GM12878 (cell line): Measurements from ENCODE around the gene ADAM11. TPM values are rescaled to one million over a fixed set of nuclear protein-coding genes. Genes with fewer than 3 reads are reported as not detected.

Experiments
- ATAC-seq: fragments of 200-7000 bp; cut with Tn5 transposase; 3 replicates; pipeline ENCODE4 v1.9.1; 2020; ENCODE audit warnings: mild to moderate bottlenecking, moderate library complexity
- BruUV-seq: library from RNA; stranded (reverse); fragments of 400-500 nt; replicated peaks from 2 replicates; lab custom pipeline; 2021; lab: Mats Ljungman, UMichigan
- CTCF ChIA-PET: fragments of 300-600 bp; sonication (Branson Sonifier 250); formaldehyde crosslinking; extraction: SDS; loops from one replicate; lab custom pipeline; 2021; ENCODE audit warnings: inconsistent platforms; lab: Yijun Ruan, JAX
- POLR2A ChIA-PET: fragments of 350-600 bp; formaldehyde crosslinking; extraction: SDS; loops from one replicate; lab custom pipeline; 2021; ENCODE audit warnings: inconsistent platforms; lab: Charles Lee
- RAD21 ChIA-PET: fragments of 300-600 bp; sonication (Branson Sonifier 250); formaldehyde crosslinking; loops from one replicate; lab custom pipeline; 2023; ENCODE audit warnings: antibody characterized with exemption; ENCODE audit not compliant: unreplicated experiment; lab: Charles Lee
- SMC1A ChIA-PET: fragments of 300-600 bp; sonication (Branson Sonifier 250); formaldehyde crosslinking; loops from one replicate; lab custom pipeline; 2023; ENCODE audit not compliant: unreplicated experiment, uncharacterized antibody; lab: Charles Lee
- DNase-seq: peaks from one replicate; pipeline ENCODE4 v3.0.0-alpha.2; 2011; ENCODE audit warnings: low read depth, low spot score
- FAIRE-seq: peaks from 3 replicates; lab custom pipeline; 2011; peaks lifted over from hg19 to GRCh38; lab: Jason Lieb, UNC
- H2AFZ ChIP-seq: 2 replicates; pipeline ENCODE4 v1.6.0; 2011; ENCODE audit warnings: low read depth, low read length, control low read depth; ENCODE audit not compliant: control insufficient read depth
- H3K27ac ChIP-seq: 2 replicates; pipeline ENCODE4 v1.5.1; 2011; ENCODE audit warnings: control low read depth; ENCODE audit not compliant: control insufficient read depth, insufficient read depth
- H3K27me3 ChIP-seq, 2 experiments: replicated peaks in 1 of 2; 2 replicates each; pipeline versions ENCODE4 v1.6.0 to v1.6.1; 2011; ENCODE audit warnings: low read length in 1 of 2; ENCODE audit not compliant: control insufficient read depth in 2 of 2, insufficient read depth in 2 of 2
- H3K36me3 ChIP-seq, 2 experiments: 2 replicates each; pipeline ENCODE4 v1.5.1; 2011; ENCODE audit warnings: low read length in 1 of 2; ENCODE audit not compliant: control insufficient read depth in 2 of 2, insufficient read depth in 2 of 2
- H3K4me1 ChIP-seq: 2 replicates; pipeline ENCODE4 v1.6.1; 2011; ENCODE audit warnings: mild to moderate bottlenecking, low read length, moderate library complexity, mixed read lengths; ENCODE audit not compliant: control insufficient read depth, insufficient read depth
- H3K4me2 ChIP-seq: 2 replicates; pipeline ENCODE4 v1.6.0; 2011; ENCODE audit warnings: control low read depth; ENCODE audit not compliant: control insufficient read depth, insufficient read depth
- H3K4me3 ChIP-seq: fragments of 200-600 bp; sonication (generic); 2 replicates; pipeline ENCODE4 v1.5.1; 2016
- H3K79me2 ChIP-seq: 2 replicates; pipeline ENCODE4 v1.6.0; 2011; ENCODE audit warnings: low read length; ENCODE audit not compliant: control insufficient read depth, insufficient read depth
- H3K9ac ChIP-seq: 2 replicates; pipeline ENCODE4 v1.8.0; 2011; ENCODE audit warnings: low read length, control low read depth, mixed read lengths; ENCODE audit not compliant: control insufficient read depth, insufficient read depth
- H3K9me3 ChIP-seq: replicated peaks from 3 replicates; pipeline ENCODE4 v1.5.1; 2011; ENCODE audit warnings: mild to moderate bottlenecking, low read length; ENCODE audit not compliant: control insufficient read depth, insufficient read depth
- H4K20me1 ChIP-seq: 2 replicates; pipeline ENCODE4 v1.6.0; 2011; ENCODE audit not compliant: control insufficient read depth, insufficient read depth
- ATF7 ChIP-seq: fragments of 450-650 bp; IDR thresholded peaks from 2 replicates; pipeline ENCODE4 v1.6.1; 2016; ENCODE audit warnings: low read depth, mild to moderate bottlenecking
- BCL11A ChIP-seq: IDR thresholded peaks from 2 replicates; pipeline ENCODE4 v1.6.1; 2011; ENCODE audit warnings: low read depth, low read length
- CHD2 ChIP-seq: IDR thresholded peaks from 2 replicates; pipeline ENCODE4 v1.6.1; 2011; ENCODE audit warnings: low read depth, low read length, improper control_type of control experiment, borderline replicate concordance
- ETV6 ChIP-seq, 2 experiments: fragments of 450-650 bp in 1 of 2; IDR thresholded peaks in 1 of 2; conservative IDR thresholded peaks in 1 of 2; 2 replicates each; pipeline ENCODE4 v1.6.1; 2014; ENCODE audit warnings: antibody characterized with exemption in 1 of 2, borderline replicate concordance in 1 of 2, low read depth in 1 of 2, mild to moderate bottlenecking in 1 of 2, moderate library complexity in 1 of 2
- FOS ChIP-seq: IDR thresholded peaks from 3 replicates; pipeline ENCODE4 v1.6.1; 2011; ENCODE audit warnings: borderline replicate concordance; ENCODE audit not compliant: insufficient read length; ENCODE audit errors: extremely low read depth
- HDAC2 ChIP-seq: fragments of 200-600 bp; sonication (generic); IDR thresholded peaks from 2 replicates; pipeline ENCODE4 v1.6.1; 2017
- MTA3 ChIP-seq: IDR thresholded peaks from 2 replicates; pipeline ENCODE4 v1.6.1; 2012; ENCODE audit warnings: low read length, inconsistent platforms, borderline replicate concordance
- NR2C1 ChIP-seq: fragments of 450-650 bp; IDR thresholded peaks from 2 replicates; pipeline ENCODE4 v1.6.1; 2017; ENCODE audit warnings: antibody characterized with exemption, mild to moderate bottlenecking, moderate library complexity
- NR2C2 ChIP-seq: IDR thresholded peaks from 2 replicates; pipeline ENCODE4 v1.6.1; 2011; ENCODE audit warnings: borderline replicate concordance, low read depth; ENCODE audit not compliant: control insufficient read depth, insufficient read length
- NR2F1 ChIP-seq: fragments of 450-650 bp; conservative IDR thresholded peaks from 2 replicates; pipeline ENCODE4 v1.6.1; 2017; ENCODE audit warnings: mild to moderate bottlenecking
- PML ChIP-seq: IDR thresholded peaks from 2 replicates; pipeline ENCODE4 v1.6.1; 2012; ENCODE audit warnings: low read length, inconsistent platforms
- POU2F2 ChIP-seq: IDR thresholded peaks from 3 replicates; pipeline ENCODE4 v1.6.1; 2011; ENCODE audit warnings: low read depth, mild to moderate bottlenecking, low read length, borderline replicate concordance
- RCOR1 ChIP-seq: conservative IDR thresholded peaks from 2 replicates; pipeline ENCODE4 v1.6.1; 2012; ENCODE audit warnings: low read depth, low read length, improper control_type of control experiment
- SPI1 ChIP-seq: IDR thresholded peaks from 2 replicates; pipeline ENCODE4 v1.6.1; 2011; ENCODE audit warnings: low read depth, mild to moderate bottlenecking, low read length, moderate library complexity, borderline replicate concordance; ENCODE audit not compliant: insufficient read depth
- SUPT20H ChIP-seq: IDR thresholded peaks from 2 replicates; pipeline ENCODE4 v1.6.1; 2011; ENCODE audit warnings: low read depth, mild to moderate bottlenecking, low read length, moderate library complexity, borderline replicate concordance; ENCODE audit not compliant: control insufficient read depth
- TCF3 ChIP-seq: IDR thresholded peaks from 2 replicates; pipeline ENCODE4 v1.6.1; 2012; ENCODE audit warnings: low read depth, mild to moderate bottlenecking, low read length, borderline replicate concordance; ENCODE audit not compliant: insufficient read depth
- TCF7 ChIP-seq: IDR thresholded peaks from 2 replicates; pipeline ENCODE4 v1.6.1; 2014; ENCODE audit warnings: antibody characterized with exemption, borderline replicate concordance
- WGBS: methylation state at CpG from one replicate; pipeline ENCODE4 v1.1.6; 2016; ENCODE audit warnings: low lambda C conversion rate; ENCODE audit not compliant: insufficient replicate concordance, insufficient coverage; ENCODE audit errors: missing lambda C conversion rate; 5-methylcytosine and 5-hydroxymethylcytosine counted together
- in situ Hi-C: fragments of 300-500 bp; cut with MboI; formaldehyde crosslinking; loops from 9 replicates; pipeline ENCODE4 v1.14.3; 2018; ENCODE audit warnings: mixed read lengths
- intact Hi-C: fragments of 100-400 bp; cut with micrococcal nuclease; formaldehyde crosslinking; loops from one replicate; pipeline ENCODE4 v1.14.2; 2022; ENCODE audit not compliant: unreplicated experiment
- polyA plus RNA-seq, 11 experiments: library from polyadenylated mRNA; depleted of rRNA in 4 of 11; unstranded in 6 of 11; stranded (reverse) in 5 of 11; fragments of >200 nt; fragmentation: Nextera tagmentation in 4 of 11; fragmentation: Illumina TruSeq in 1 of 11; extraction: Ambion mirVana in 4 of 11; extraction: Trizol in 1 of 11; gene quantifications; 1 replicate in 1 of 11; 2 replicates in 10 of 11; pipeline versions ENCODE4 v1.2.1 to v1.2.3, GENCODE V29; 2011 to 2016; ENCODE audit warnings: inconsistent platforms in 2 of 11, missing spikeins in 2 of 11, low read depth in 1 of 11
- total RNA-seq, 4 experiments: library from RNA; depleted of rRNA in 3 of 4; stranded (reverse); fragments of >200 nt in 3 of 4; fragmentation: Illumina TruSeq in 1 of 4; extraction: Trizol in 1 of 4; gene quantifications; 2 replicates each; pipeline versions ENCODE4 v1.2.1 to v1.2.3, GENCODE V29; 2013 to 2021
- TF ChIP-seq, protein P1 (sequence below): fragments of 450-650 bp; IDR thresholded peaks from 2 replicates; pipeline ENCODE4 v1.6.1; 2016; ENCODE audit warnings: mild to moderate bottlenecking

The ADAM11 gene
- total and polyA plus RNA-seq, 10 of the 15 experiments (the other 5 are each of a cell fraction or from before 2014, with no cell fraction given), result 0.03 to 0.37 (median 0.06) TPM; not detected in 3

DNA sequence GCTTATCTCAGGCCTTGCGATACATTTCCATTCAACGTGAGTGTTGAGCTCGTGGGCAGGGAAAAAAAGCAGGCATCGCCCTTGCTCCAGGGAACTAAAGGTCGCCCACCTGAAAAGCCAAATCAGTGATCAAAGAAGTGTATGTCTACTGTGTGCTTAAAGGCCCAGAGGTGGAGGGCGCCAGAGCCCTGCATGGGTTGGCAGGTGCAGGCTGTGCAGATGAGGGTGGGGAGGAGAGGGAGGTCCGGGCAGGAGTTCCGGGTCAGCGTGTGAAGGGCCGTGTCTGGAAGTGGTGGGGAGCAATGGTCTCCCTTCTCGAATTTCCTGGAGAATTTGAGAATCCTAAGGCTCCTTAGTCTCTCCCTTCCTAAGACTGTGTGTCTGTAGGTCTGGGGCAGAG, 7.2 kb downstream of the ADAM11 start:
- Histone ChIP-seq H3K4me3 (no peak overlapping the region), H3K4me2 (no peak overlapping the region), H3K36me3 (no peaks in the 10 kb centered on the region), H4K20me1 (no peaks in the 10 kb centered on the region), H3K9me3 (no peaks in the 10 kb centered on the region)
- in situ Hi-C loops, result no loop called here
- DNase-seq, result no peak
- ChIA-PET SMC1A (no interaction called here), RAD21 (no interaction called here)
- TF ChIP-seq HDAC2, result no peak
- no peak for TF ChIP-seq NR2C1
- TF ChIP-seq ETV6 (conservative IDR thresholded peaks at IDR 0.05 in 1 of 2, IDR thresholded peaks at IDR 0.05 in 1 of 2; ENCODE audit: borderline replicate concordance in 1 of 2, low read depth in 1 of 2), result no peak
- TF ChIP-seq, protein P1, sequence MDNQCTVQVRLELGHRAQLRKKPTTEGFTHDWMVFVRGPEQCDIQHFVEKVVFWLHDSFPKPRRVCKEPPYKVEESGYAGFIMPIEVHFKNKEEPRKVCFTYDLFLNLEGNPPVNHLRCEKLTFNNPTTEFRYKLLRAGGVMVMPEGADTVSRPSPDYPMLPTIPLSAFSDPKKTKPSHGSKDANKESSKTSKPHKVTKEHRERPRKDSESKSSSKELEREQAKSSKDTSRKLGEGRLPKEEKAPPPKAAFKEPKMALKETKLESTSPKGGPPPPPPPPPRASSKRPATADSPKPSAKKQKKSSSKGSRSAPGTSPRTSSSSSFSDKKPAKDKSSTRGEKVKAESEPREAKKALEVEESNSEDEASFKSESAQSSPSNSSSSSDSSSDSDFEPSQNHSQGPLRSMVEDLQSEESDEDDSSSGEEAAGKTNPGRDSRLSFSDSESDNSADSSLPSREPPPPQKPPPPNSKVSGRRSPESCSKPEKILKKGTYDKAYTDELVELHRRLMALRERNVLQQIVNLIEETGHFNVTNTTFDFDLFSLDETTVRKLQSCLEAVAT, result no peak
- TF ChIP-seq MTA3, result no peak
- TF ChIP-seq, all 136 proteins: peak for 0
- WGBS, result 42% methylated on average over 11 of the region's 11 CpGs
- ATAC-seq, result no peak
- H3K4me1 ChIP-seq, result peaks cover 8% of the 10 kb centered on the region
- POLR2A ChIA-PET, result no interaction called here
- intact Hi-C loops, result no loop called here
- no peak overlapping the region for H3K27ac ChIP-seq
- no peak for FAIRE-seq
- no TSS peak for BruUV-seq
- CTCF ChIA-PET, result no interaction called here
- no peak overlapping the region for H3K9ac ChIP-seq
- H2AFZ ChIP-seq, result no peak overlapping the region
- H3K27me3 ChIP-seq, result no peaks in the 10 kb centered on the region; a peak in 1 of 4 replicates
- H3K79me2 ChIP-seq, result no peaks in the 10 kb centered on the region

DNA sequence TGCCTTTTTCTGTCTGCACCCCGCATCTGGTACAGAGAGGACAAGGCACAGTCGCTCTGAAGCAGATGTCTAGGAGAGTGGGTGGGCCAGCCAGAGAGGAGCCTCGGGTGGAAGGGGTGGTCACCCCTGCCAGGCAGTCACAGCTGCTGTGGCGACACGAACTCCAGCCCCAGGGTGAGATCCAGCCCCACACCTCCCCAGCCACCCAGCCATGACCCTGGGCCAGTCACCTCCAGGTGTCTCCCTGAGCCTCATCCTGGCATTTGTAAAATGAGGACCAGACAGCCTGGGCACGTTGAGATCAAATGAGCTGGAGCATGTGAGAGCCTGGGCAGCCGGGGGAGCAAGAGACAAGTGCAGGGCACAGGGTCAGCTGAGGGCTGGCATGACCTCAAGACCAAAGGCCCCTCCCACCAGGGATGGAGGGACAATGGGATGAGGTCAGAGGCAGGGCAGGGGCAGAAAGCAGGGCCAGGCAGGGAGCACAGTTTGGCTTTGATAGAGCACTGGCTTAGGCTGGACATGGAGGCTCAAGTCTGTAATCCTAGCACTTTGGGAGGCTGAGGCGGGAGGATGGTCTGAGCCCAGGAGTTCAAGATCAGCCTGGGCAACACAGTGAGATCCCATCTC, 7.7 kb downstream of the ADAM11 start:
- ChIA-PET CTCF (no interaction called here), RAD21 (no interaction called here), POLR2A (no interaction called here), SMC1A (no interaction called here)
- no peaks in the 10 kb centered on the region; a peak in 1 of 4 replicates for H3K27me3 ChIP-seq
- H3K4me2 ChIP-seq, result no peak overlapping the region
- WGBS, result 40% methylated on average over 8 of the region's 8 CpGs
- H3K9ac ChIP-seq, result no peak overlapping the region
- no peak for FAIRE-seq
- no peak for ATAC-seq
- H3K27ac ChIP-seq, result no peak overlapping the region
- intact Hi-C loops, result no loop called here
- in situ Hi-C loops, result no loop called here
- H3K4me1 ChIP-seq, result peaks cover 8% of the 10 kb centered on the region
- no peaks in the 10 kb centered on the region for H4K20me1 ChIP-seq
- no peaks in the 10 kb centered on the region for H3K36me3 ChIP-seq
- no peaks in the 10 kb centered on the region for H3K9me3 ChIP-seq
- no peaks in the 10 kb centered on the region for H3K79me2 ChIP-seq
- H2AFZ ChIP-seq, result no peak overlapping the region
- BruUV-seq, result no TSS peak
- no peak for DNase-seq
- H3K4me3 ChIP-seq, result no peak overlapping the region
- TF ChIP-seq ATF7 (no peak), FOS (no peak), NR2F1 (no peak), TCF7 (no peak), CHD2 (no peak), NR2C2 (no peak), SUPT20H (no peak), RCOR1 (no peak), POU2F2 (no peak), TCF3 (no peak), PML (no peak), SPI1 (no peak), BCL11A (no peak)
